22Rv1 (cell line): ENCODE results near the gene CAMK2D.

Source experiments
- H3K27ac ChIP-seq: fragments of 450-650 bp; 2 replicates; pipeline ENCODE4 v1.5.1; 2017
- CTCF ChIP-seq: fragments of 450-650 bp; IDR thresholded peaks from 2 replicates; pipeline ENCODE4 v1.5.1; 2017; ENCODE audit warnings: mild to moderate bottlenecking
- ZFX ChIP-seq: fragments of 450-650 bp; IDR thresholded peaks from 2 replicates; pipeline ENCODE4 v1.6.1; 2017; ENCODE audit warnings: antibody characterized with exemption, borderline replicate concordance

CAMK2D gene

GRCh38 chr4:113732967-113733527 is 28.5 kb downstream of the CAMK2D start:
- no peak overlapping the region for H3K27ac ChIP-seq
- TF ChIP-seq ZFX, result no peak
- no peak for TF ChIP-seq CTCF

- no peak overlapping the region for H3K27ac ChIP-seq
- no peak for TF ChIP-seq CTCF
- TF ChIP-seq ZFX, result no peak
Observed at GRCh38 chr4:113730467-113731216, 30.9 kb downstream of the CAMK2D start.

GRCh38 chr4:113727802-113728201 is 33.7 kb downstream of the CAMK2D start:
- no peak overlapping the region for H3K27ac ChIP-seq
- TF ChIP-seq CTCF (no peak), ZFX (no peak)

GRCh38 chr4:113725963-113726362 is 35.6 kb downstream of the CAMK2D start:
- TF ChIP-seq ZFX, result no peak
- no peak for TF ChIP-seq CTCF
- no peak overlapping the region for H3K27ac ChIP-seq

- no peak for TF ChIP-seq ZFX
- no peak for TF ChIP-seq CTCF
- H3K27ac ChIP-seq, result no peak overlapping the region
Observed at GRCh38 chr4:113718252-113718651, 43.3 kb downstream of the CAMK2D start.

- no peak for TF ChIP-seq CTCF
- H3K27ac ChIP-seq, result no peak overlapping the region
Observed at GRCh38 chr4:113711883-113712662, 49.5 kb downstream of the CAMK2D start.

- no peak overlapping the region for H3K27ac ChIP-seq
- TF ChIP-seq ZFX (no peak), CTCF (no peak)
Observed at GRCh38 chr4:113708250-113708649, 53.3 kb downstream of the CAMK2D start.
